CD4-positive, CD25-positive, alpha-beta regulatory T cell (primary cell): ENCODE data around the gene PRRX2. TPM values are rescaled to one million over a fixed set of nuclear protein-coding genes. Genes with fewer than 3 reads are reported as not detected.

Source experiments
- ATAC-seq, 2 donors: fragments of 150-1000 bp; cut with Tn5 transposase; one replicate each; pipeline ENCODE4 v1.10.0; 2021; ENCODE audit warnings: low read depth in 2 of 2, moderate number of reproducible peaks in 2 of 2, moderate library complexity in 1 of 2
- DNase-seq, 3 donors: peaks; one replicate each; pipeline versions ENCODE4 v3.0.0 to v3.0.0-alpha.2; 2012 to 2022; ENCODE audit warnings: mixed read lengths in 1 of 3
- H3K27ac ChIP-seq: one replicate; pipeline ENCODE4 v1.7.0; 2013; ENCODE audit warnings: mild to moderate bottlenecking, low read length; ENCODE audit not compliant: insufficient read depth, poor library complexity, severe bottlenecking
- H3K27me3 ChIP-seq: one replicate; pipeline ENCODE4 v1.7.0; 2013; ENCODE audit warnings: low read length; ENCODE audit not compliant: control insufficient read depth, insufficient read depth
- H3K36me3 ChIP-seq: one replicate; pipeline ENCODE4 v1.7.0; 2013; ENCODE audit warnings: mild to moderate bottlenecking, low read length, moderate library complexity; ENCODE audit not compliant: control insufficient read depth, insufficient read depth
- H3K4me1 ChIP-seq: 2 replicates; pipeline ENCODE4 v1.7.0; 2013; ENCODE audit warnings: mild to moderate bottlenecking, low read length; ENCODE audit not compliant: insufficient read depth, control insufficient read depth, poor library complexity, severe bottlenecking
- H3K4me3 ChIP-seq: one replicate; pipeline ENCODE4 v1.7.0; 2013; ENCODE audit warnings: low read depth, mild to moderate bottlenecking, low read length, moderate library complexity
- H3K9me3 ChIP-seq, 2 experiments: 1 replicate in 1 of 2; 2 replicates in 1 of 2; pipeline ENCODE4 v1.7.0; 2013; ENCODE audit warnings: low read length in 2 of 2, mild to moderate bottlenecking in 1 of 2, moderate library complexity in 1 of 2; ENCODE audit not compliant: control insufficient read depth in 2 of 2
- H3K27ac Mint-ChIP-seq, 3 donors: one replicate each; pipeline ENCODE4 v1.8.0; 2020 to 2022; ENCODE audit warnings: mild to moderate bottlenecking in 3 of 3, mixed read lengths in 3 of 3, moderate library complexity in 2 of 3
- H3K27me3 Mint-ChIP-seq: one replicate; pipeline ENCODE4 v1.8.0; 2022; ENCODE audit warnings: mild to moderate bottlenecking, mixed read lengths
- H3K36me3 Mint-ChIP-seq: one replicate; pipeline ENCODE4 v1.8.0; 2020; ENCODE audit warnings: mixed read lengths
- H3K4me1 Mint-ChIP-seq, 4 donors: one replicate each; pipeline ENCODE4 v1.8.0; 2020 to 2022; ENCODE audit warnings: mixed read lengths in 4 of 4, mild to moderate bottlenecking in 1 of 4
- H3K4me3 Mint-ChIP-seq, 4 donors: one replicate each; pipeline ENCODE4 v1.8.0; 2020 to 2022; ENCODE audit warnings: mild to moderate bottlenecking in 4 of 4, mixed read lengths in 4 of 4, moderate library complexity in 3 of 4
- H3K9me3 Mint-ChIP-seq, 7 donors: one replicate each; pipeline ENCODE4 v1.8.0; 2020 to 2022; ENCODE audit warnings: mixed read lengths in 7 of 7, mild to moderate bottlenecking in 3 of 7, moderate library complexity in 2 of 7
- polyA plus RNA-seq, 4 donors: library from polyadenylated mRNA; unstranded; fragments of 300-500 nt; fragmentation: Illumina TruSeq; gene quantifications; one replicate each; pipeline ENCODE4 v1.2.3, GENCODE V29; 2021
- total RNA-seq: library from RNA; stranded (reverse); gene quantifications from one replicate; pipeline ENCODE4 v1.2.3, GENCODE V29; 2022

The PRRX2 gene
- total and polyA plus RNA-seq, 5 donors from 2014 or later: not detected

GRCh38 chr9:129717991-129718390, 52.5 kb downstream of the PRRX2 start:
- H3K36me3 Mint-ChIP-seq: no peaks in the 10 kb centered on the region
- Histone ChIP-seq H3K36me3 (no peaks in the 10 kb centered on the region), H3K9me3 (no peaks in the 10 kb centered on the region), H3K27ac (no peak overlapping the region), H3K27me3 (no peaks in the 10 kb centered on the region), H3K4me3 (no peak overlapping the region), H3K4me1 (peaks cover 2% of the 10 kb centered on the region)
- no peaks in the 10 kb centered on the region for H3K9me3 Mint-ChIP-seq
- no peak for ATAC-seq
- H3K4me3 Mint-ChIP-seq: no peak overlapping the region
- no peak for DNase-seq
- H3K27ac Mint-ChIP-seq: no peak overlapping the region
- peaks cover 0 to 3% (median 0%) of the 10 kb centered on the region in 4 donors for H3K4me1 Mint-ChIP-seq
- H3K27me3 Mint-ChIP-seq: peaks cover 19% of the 10 kb centered on the region

- Histone ChIP-seq H3K9me3 (no peaks in the 10 kb centered on the region), H3K36me3 (no peaks in the 10 kb centered on the region), H3K4me3 (no peak overlapping the region), H3K27me3 (no peaks in the 10 kb centered on the region), H3K4me1 (no peaks in the 10 kb centered on the region), H3K27ac (no peak overlapping the region)
- DNase-seq (no peak), ATAC-seq (no peak)
- no peak overlapping the region for H3K27ac Mint-ChIP-seq
- H3K9me3 Mint-ChIP-seq: no peaks in the 10 kb centered on the region
- peaks cover 19% of the 10 kb centered on the region for H3K27me3 Mint-ChIP-seq
- H3K4me1 Mint-ChIP-seq: no peaks in the 10 kb centered on the region
- H3K4me3 Mint-ChIP-seq: no peak overlapping the region
- no peaks in the 10 kb centered on the region for H3K36me3 Mint-ChIP-seq
Measured at GRCh38 chr9:129718647-129719046, 53.2 kb downstream of the PRRX2 start.

- DNase-seq (no peak), ATAC-seq (no peak)
- Mint-ChIP-seq H3K4me1 (no peaks in the 10 kb centered on the region), H3K4me3 (no peak overlapping the region), H3K9me3 (no peaks in the 10 kb centered on the region), H3K27ac (no peak overlapping the region), H3K27me3 (peaks cover 19% of the 10 kb centered on the region), H3K36me3 (no peaks in the 10 kb centered on the region)
- Histone ChIP-seq H3K4me1 (no peaks in the 10 kb centered on the region), H3K27ac (no peak overlapping the region), H3K36me3 (no peaks in the 10 kb centered on the region), H3K27me3 (no peaks in the 10 kb centered on the region), H3K9me3 (no peaks in the 10 kb centered on the region), H3K4me3 (no peak overlapping the region)
Measured at GRCh38 chr9:129719135-129719534, 53.7 kb downstream of the PRRX2 start.

GRCh38 chr9:129720181-129720864, 54.9 kb downstream of the PRRX2 start:
- no peaks in the 10 kb centered on the region for H3K9me3 Mint-ChIP-seq
- Histone ChIP-seq H3K4me3 (no peak overlapping the region), H3K36me3 (no peaks in the 10 kb centered on the region), H3K27me3 (no peaks in the 10 kb centered on the region), H3K9me3 (no peaks in the 10 kb centered on the region), H3K4me1 (no peaks in the 10 kb centered on the region), H3K27ac (no peak overlapping the region)
- ATAC-seq (no peak), DNase-seq (no peak)
- no peaks in the 10 kb centered on the region for H3K4me1 Mint-ChIP-seq
- no peak overlapping the region for H3K4me3 Mint-ChIP-seq
- no peak overlapping the region for H3K27ac Mint-ChIP-seq
- H3K36me3 Mint-ChIP-seq: no peaks in the 10 kb centered on the region
- H3K27me3 Mint-ChIP-seq: peaks cover 14% of the 10 kb centered on the region

GRCh38 chr9:129720865-129721545, 55.6 kb downstream of the PRRX2 start:
- no peak overlapping the region for H3K4me3 ChIP-seq
- no peaks in the 10 kb centered on the region for H3K36me3 Mint-ChIP-seq
- DNase-seq (no peak), ATAC-seq (no peak)
- no peak overlapping the region for H3K27ac ChIP-seq
- no peaks in the 10 kb centered on the region for H3K27me3 ChIP-seq
- H3K4me1 Mint-ChIP-seq: peaks cover 0 to under 1% (median 0%) of the 10 kb centered on the region in 4 donors
- no peaks in the 10 kb centered on the region for H3K4me1 ChIP-seq
- H3K36me3 ChIP-seq: no peaks in the 10 kb centered on the region
- no peak overlapping the region for H3K4me3 Mint-ChIP-seq
- no peak overlapping the region for H3K27ac Mint-ChIP-seq
- no peaks in the 10 kb centered on the region for H3K9me3 Mint-ChIP-seq
- no peaks in the 10 kb centered on the region for H3K9me3 ChIP-seq
- H3K27me3 Mint-ChIP-seq: peaks cover 14% of the 10 kb centered on the region

- Histone ChIP-seq H3K4me1 (peaks cover 3% of the 10 kb centered on the region), H3K27me3 (no peaks in the 10 kb centered on the region), H3K9me3 (no peaks in the 10 kb centered on the region), H3K36me3 (no peaks in the 10 kb centered on the region), H3K4me3 (no peak overlapping the region), H3K27ac (no peak overlapping the region)
- H3K9me3 Mint-ChIP-seq: no peaks in the 10 kb centered on the region
- DNase-seq (no peak), ATAC-seq (no peak)
- no peak overlapping the region for H3K27ac Mint-ChIP-seq
- no peak overlapping the region for H3K4me3 Mint-ChIP-seq
- peaks cover 0 to 4% (median 0%) of the 10 kb centered on the region in 4 donors for H3K4me1 Mint-ChIP-seq
- H3K36me3 Mint-ChIP-seq: no peaks in the 10 kb centered on the region
- peaks cover 10% of the 10 kb centered on the region for H3K27me3 Mint-ChIP-seq
Measured at GRCh38 chr9:129722913-129723312, 57.5 kb downstream of the PRRX2 start.

GRCh38 chr9:129724456-129725190, 59.2 kb downstream of the PRRX2 start:
- Histone ChIP-seq H3K9me3 (no peaks in the 10 kb centered on the region), H3K4me3 (no peak overlapping the region), H3K36me3 (no peaks in the 10 kb centered on the region), H3K27me3 (no peaks in the 10 kb centered on the region), H3K27ac (no peak overlapping the region), H3K4me1 (peaks cover 3% of the 10 kb centered on the region)
- Mint-ChIP-seq H3K36me3 (no peaks in the 10 kb centered on the region), H3K27me3 (peaks cover 10% of the 10 kb centered on the region), H3K27ac (no peak overlapping the region), H3K4me3 (no peak overlapping the region), H3K4me1 (peaks cover 0 to 4% (median 0%) of the 10 kb centered on the region in 4 donors), H3K9me3 (no peaks in the 10 kb centered on the region)
- no peak for DNase-seq
- no peak for ATAC-seq
